OCI-LY7 (cell line): Measurements from ENCODE around the gene RAD51B.

Experiments
- EZH2phosphoT487 ChIP-seq: fragments of 200-600 bp; sonication (generic); IDR thresholded peaks from 2 replicates; pipeline ENCODE4 v1.6.1; 2018; ENCODE audit warnings: low read depth, borderline replicate concordance, mild to moderate bottlenecking, mixed run types, antibody characterized with exemption, low read length, moderate library complexity, mixed read lengths
- TF ChIP-seq, protein P1 (sequence below): fragments of 200-600 bp; sonication (generic); conservative IDR thresholded peaks from 2 replicates; pipeline ENCODE4 v1.5.1; 2014; ENCODE audit warnings: mild to moderate bottlenecking, antibody characterized with exemption, low read length, moderate library complexity, mixed read lengths

DNA sequence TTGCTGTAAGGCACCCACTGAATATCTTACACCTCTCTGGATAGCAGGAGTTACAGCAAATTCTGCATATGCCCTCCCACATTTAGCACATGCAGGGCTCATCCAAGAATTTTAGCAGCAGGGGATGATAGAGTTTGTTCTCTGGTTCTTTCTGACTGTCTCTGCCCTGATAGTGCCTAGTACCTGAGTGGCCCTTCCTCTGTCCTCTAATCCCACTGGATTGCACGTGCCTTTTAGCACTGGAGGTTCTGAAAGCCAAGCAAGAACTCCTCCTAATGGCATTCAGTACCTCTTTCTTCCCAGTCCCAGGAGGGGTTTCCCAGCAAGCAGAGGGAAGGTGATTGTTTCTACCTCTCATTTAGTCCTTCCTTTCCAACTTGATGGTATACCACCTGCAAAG lies 566.9 kb downstream of the RAD51B start:
- TF ChIP-seq, protein P1, sequence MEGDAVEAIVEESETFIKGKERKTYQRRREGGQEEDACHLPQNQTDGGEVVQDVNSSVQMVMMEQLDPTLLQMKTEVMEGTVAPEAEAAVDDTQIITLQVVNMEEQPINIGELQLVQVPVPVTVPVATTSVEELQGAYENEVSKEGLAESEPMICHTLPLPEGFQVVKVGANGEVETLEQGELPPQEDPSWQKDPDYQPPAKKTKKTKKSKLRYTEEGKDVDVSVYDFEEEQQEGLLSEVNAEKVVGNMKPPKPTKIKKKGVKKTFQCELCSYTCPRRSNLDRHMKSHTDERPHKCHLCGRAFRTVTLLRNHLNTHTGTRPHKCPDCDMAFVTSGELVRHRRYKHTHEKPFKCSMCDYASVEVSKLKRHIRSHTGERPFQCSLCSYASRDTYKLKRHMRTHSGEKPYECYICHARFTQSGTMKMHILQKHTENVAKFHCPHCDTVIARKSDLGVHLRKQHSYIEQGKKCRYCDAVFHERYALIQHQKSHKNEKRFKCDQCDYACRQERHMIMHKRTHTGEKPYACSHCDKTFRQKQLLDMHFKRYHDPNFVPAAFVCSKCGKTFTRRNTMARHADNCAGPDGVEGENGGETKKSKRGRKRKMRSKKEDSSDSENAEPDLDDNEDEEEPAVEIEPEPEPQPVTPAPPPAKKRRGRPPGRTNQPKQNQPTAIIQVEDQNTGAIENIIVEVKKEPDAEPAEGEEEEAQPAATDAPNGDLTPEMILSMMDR, result no peak
- TF ChIP-seq EZH2phosphoT487, result no peak
